Tibial artery (tissue), 4 donors: ENCODE data around the gene RNF26.

Experiments
- DNase-seq, 2 donors: peaks; one replicate each; pipeline ENCODE4 v3.0.0-alpha.2; 2019
- H3K27ac ChIP-seq, 2 donors: fragments of 200-600 bp; sonication (generic) in 1 of 2; 1 replicate in 1 of 2; 2 replicates in 1 of 2; pipeline ENCODE4 v1.5.1; 2018 to 2019; ENCODE audit warnings: mild to moderate bottlenecking in 1 of 2
- H3K27me3 ChIP-seq, 2 donors: fragments of 200-600 bp; sonication (generic) in 1 of 2; one replicate each; pipeline versions ENCODE4 v1.5.1 to v1.6.0; 2016 to 2019
- H3K36me3 ChIP-seq, 3 donors: fragments of 200-600 bp; sonication (generic) in 2 of 3; one replicate each; pipeline ENCODE4 v1.5.1; 2016 to 2019; ENCODE audit warnings: mild to moderate bottlenecking in 2 of 3
- H3K4me1 ChIP-seq, 4 donors: fragments of 200-600 bp; sonication (generic) in 2 of 4; 1 replicate in 3 of 4; 2 replicates in 1 of 4; pipeline ENCODE4 v1.5.1; 2016 to 2019
- H3K4me3 ChIP-seq, 2 donors: fragments of 200-600 bp; sonication (generic) in 1 of 2; 1 replicate in 1 of 2; 2 replicates in 1 of 2; pipeline ENCODE4 v1.5.1; 2018 to 2019; ENCODE audit warnings: mild to moderate bottlenecking in 2 of 2
- H3K9me3 ChIP-seq, 3 donors: fragments of 200-600 bp; sonication (generic) in 1 of 3; one replicate each; pipeline ENCODE4 v1.5.1; 2016 to 2019
- intact Hi-C: fragments of 100-400 bp; cut with DNase I; formaldehyde crosslinking; loops from one replicate; pipeline ENCODE4 v1.15.0; 2023; ENCODE audit warnings: low total_unique reads
- TF ChIP-seq, protein P1 (sequence below), 2 experiments: fragments of 200-600 bp in 1 of 2; fragments of 450-650 bp in 1 of 2; IDR thresholded peaks; one replicate each; pipeline ENCODE4 v1.5.1; 2017 to 2019; ENCODE audit warnings: antibody characterized with exemption in 2 of 2, mild to moderate bottlenecking in 1 of 2, moderate library complexity in 1 of 2

Gene RNF26

DNA sequence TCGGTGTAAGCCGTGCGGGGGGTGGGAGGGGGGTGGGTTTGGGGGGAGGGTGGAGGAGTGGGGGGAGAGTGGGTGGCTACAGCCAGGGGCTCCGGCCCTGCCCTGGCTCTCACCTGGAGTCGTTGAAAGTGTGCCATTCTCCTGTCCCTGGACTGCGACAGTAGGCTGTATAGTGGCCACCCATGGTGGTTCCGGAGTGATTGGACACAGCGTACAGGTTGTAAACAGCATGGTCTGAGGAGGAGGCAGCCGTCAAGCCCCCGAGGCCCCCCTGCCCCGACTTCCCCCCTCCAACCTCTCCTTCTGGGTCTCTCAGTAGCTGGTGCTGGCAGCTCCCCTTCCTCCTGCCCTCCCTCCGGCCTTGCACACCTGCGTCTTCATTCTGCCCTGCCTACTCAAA is 22.7 kb downstream of the RNF26 start:
- DNase-seq = no peak
- TF ChIP-seq, protein P1, sequence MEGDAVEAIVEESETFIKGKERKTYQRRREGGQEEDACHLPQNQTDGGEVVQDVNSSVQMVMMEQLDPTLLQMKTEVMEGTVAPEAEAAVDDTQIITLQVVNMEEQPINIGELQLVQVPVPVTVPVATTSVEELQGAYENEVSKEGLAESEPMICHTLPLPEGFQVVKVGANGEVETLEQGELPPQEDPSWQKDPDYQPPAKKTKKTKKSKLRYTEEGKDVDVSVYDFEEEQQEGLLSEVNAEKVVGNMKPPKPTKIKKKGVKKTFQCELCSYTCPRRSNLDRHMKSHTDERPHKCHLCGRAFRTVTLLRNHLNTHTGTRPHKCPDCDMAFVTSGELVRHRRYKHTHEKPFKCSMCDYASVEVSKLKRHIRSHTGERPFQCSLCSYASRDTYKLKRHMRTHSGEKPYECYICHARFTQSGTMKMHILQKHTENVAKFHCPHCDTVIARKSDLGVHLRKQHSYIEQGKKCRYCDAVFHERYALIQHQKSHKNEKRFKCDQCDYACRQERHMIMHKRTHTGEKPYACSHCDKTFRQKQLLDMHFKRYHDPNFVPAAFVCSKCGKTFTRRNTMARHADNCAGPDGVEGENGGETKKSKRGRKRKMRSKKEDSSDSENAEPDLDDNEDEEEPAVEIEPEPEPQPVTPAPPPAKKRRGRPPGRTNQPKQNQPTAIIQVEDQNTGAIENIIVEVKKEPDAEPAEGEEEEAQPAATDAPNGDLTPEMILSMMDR (IDR thresholded peaks at IDR 0.05) = no peak
- Histone ChIP-seq H3K36me3 (peaks cover 0 to 23% (median 6%) of the 10 kb centered on the region in 3 donors), H3K27me3 (no peaks in the 10 kb centered on the region), H3K27ac (peak overlapping the region; percentile 54 to 63), H3K4me1 (peaks cover 3 to 30% (median 24%) of the 10 kb centered on the region in 4 donors), H3K4me3 (peak overlapping the region; percentile 42 to 55), H3K9me3 (no peaks in the 10 kb centered on the region)
- intact Hi-C loops = loop anchor here (2.0 kb wide), 1 partner anchor 18 kb away; no protein-coding TSS in a partner anchor

DNA sequence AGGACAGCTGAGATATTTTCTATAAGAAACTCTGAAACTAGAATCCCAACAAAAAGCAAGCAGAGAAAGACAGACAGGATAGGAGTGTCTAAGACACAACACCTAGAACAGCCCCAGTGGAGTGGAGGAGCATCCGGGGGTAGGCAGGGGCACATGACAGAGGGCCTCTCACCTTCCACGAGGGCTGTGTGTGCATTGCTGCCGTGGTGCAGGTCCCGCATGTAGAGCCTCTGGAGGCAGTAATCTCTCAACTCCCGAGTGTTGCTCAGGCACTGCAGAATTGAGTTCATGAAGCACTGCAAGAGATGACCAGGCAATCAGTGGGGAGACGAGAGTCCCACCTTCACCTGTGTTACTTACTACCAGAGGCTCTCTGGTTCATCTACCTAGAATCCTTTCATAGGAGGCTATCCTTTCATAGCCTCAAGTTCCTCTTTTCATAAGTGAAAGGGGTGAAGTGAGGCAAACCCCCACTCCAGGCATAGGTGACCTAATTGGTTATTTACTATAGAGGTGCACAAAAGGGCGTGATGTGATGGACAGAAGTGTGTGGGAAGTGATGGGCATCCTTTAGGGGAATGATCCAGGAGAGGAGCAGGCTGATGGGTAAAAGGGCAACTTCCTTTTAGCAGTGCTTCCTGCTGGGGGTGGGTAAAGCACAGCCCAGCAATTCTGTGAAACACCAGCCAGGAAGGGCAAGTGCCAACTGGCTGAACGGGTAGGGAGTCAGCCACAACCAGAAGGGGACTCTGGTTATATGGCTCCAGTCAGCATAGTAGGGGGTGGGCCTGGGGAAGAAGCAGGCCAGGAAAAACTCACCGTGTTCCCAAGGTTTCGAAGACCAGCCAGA is 25.3 kb downstream of the RNF26 start:
- no peaks in the 10 kb centered on the region for H3K9me3 ChIP-seq
- H3K27ac ChIP-seq = no peak overlapping the region
- TF ChIP-seq, protein P1 (IDR thresholded peaks at IDR 0.05) = no peak
- no peak overlapping the region for H3K4me3 ChIP-seq
- intact Hi-C loops = no loop called here
- H3K36me3 ChIP-seq = peaks cover 0 to 23% (median 6%) of the 10 kb centered on the region in 3 donors
- DNase-seq = no peak
- H3K27me3 ChIP-seq = no peaks in the 10 kb centered on the region
- H3K4me1 ChIP-seq = peaks cover 3 to 55% (median 47%) of the 10 kb centered on the region in 4 donors

- Histone ChIP-seq H3K36me3 (peaks cover 0 to 23% (median 6%) of the 10 kb centered on the region in 3 donors), H3K27me3 (no peaks in the 10 kb centered on the region), H3K4me1 (peaks cover 3 to 67% (median 57%) of the 10 kb centered on the region in 4 donors), H3K4me3 (peak overlapping the region in 1 of 2 donors; percentile 56), H3K27ac (peak overlapping the region; percentile 78 to 84), H3K9me3 (no peaks in the 10 kb centered on the region)
- intact Hi-C loops = no loop called here
- peak; percentile 74 to 93 for DNase-seq
- TF ChIP-seq, protein P1 (IDR thresholded peaks at IDR 0.05) = peak in 1 of 2 experiments; percentile 4
These were observed 26.9 kb downstream of the RNF26 start for GRCh38 chr11:119361056-119361787.

DNA sequence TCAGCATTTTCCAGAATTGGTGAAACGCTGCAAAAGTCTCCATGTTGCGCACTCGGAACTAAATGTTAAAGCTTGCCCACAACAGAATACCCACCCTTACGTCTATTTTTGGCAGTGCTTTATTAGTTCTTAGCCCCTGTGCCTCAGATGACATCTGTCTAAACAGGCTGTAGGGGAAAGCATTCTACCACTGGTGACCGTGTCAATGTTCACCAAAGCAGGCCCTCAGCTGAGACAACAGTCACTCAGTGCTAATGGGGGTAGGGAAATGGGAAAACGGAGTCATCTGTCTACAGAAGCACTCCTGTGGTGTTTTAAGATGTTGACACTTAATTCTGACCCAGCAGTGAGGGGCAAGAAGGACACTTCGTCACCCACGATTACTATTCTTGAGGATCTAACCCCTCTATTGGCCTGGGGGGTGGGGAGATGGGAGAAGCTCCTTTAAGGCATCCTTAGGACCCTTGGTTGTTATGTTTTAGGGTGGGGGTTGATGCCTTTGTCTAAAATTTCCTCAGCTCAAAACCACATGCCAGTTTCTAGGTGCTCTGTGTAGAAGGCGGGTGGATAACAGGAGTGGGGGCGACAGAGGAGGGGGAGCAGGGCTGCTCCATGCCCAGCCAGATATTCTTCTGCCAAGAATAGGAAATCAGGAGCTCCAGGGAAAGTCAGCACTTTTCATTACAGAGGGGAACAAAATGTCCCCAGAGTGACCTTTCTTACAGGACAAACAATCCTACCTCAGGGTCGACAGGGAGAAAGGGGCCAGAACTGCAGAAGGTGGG is 27.8 kb downstream of the RNF26 start:
- intact Hi-C loops = no loop called here
- Histone ChIP-seq H3K27ac (peak overlapping the region; percentile 78 to 84), H3K9me3 (no peaks in the 10 kb centered on the region), H3K4me1 (peaks cover 3 to 68% (median 53%) of the 10 kb centered on the region in 4 donors), H3K4me3 (peak overlapping the region; percentile 56 to 58), H3K36me3 (peaks cover 0 to 23% (median 6%) of the 10 kb centered on the region in 3 donors), H3K27me3 (no peaks in the 10 kb centered on the region)
- no peak for DNase-seq
- TF ChIP-seq, protein P1 (IDR thresholded peaks at IDR 0.05) = no peak

- Histone ChIP-seq H3K27ac (peak overlapping the region; percentile 78 to 84), H3K4me1 (peaks cover 3 to 73% (median 57%) of the 10 kb centered on the region in 4 donors), H3K27me3 (no peaks in the 10 kb centered on the region), H3K9me3 (no peaks in the 10 kb centered on the region), H3K36me3 (peaks cover 0 to 21% (median 6%) of the 10 kb centered on the region in 3 donors), H3K4me3 (peak overlapping the region; percentile 56 to 58)
- no peak for DNase-seq
- TF ChIP-seq, protein P1 (IDR thresholded peaks at IDR 0.05) = no peak
- intact Hi-C loops = no loop called here
These were observed 28.4 kb downstream of the RNF26 start for GRCh38 chr11:119362741-119363080.
